Measurements from ENCODE around the gene ENTPD6.

ENTPD6 gene

DNA sequence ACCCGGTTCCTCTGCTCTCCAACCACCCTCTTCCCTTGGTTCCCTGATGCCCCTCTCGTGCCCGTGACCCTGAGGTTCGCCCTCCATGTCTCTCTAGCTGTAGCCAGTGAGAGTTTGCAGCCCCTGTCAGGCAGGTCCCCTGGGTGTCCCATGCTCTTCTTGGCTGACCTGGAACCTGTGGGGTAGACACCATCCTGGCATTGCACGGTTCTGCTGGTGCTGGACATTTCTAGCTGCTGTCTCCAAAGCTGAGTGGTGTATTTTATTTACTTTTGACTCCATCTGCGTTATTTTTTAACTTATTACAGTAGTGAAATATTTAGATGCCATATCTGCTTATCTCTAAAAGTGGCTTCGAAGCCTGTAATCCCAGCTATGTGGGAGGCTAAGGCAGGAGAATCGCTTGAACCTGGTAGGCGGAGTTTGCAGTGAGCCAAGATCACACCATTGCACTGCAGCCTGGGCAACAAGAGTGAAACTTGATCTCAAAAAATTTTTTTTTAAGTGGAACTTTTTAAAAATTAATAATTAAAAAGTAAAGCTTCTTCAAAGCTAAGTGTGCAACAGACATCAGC, 12.5 kb downstream of the ENTPD6 start:
- no peak overlapping the region for H3K4me3 ChIP-seq (ENCODE audit: low read depth, low read length)
- in situ Hi-C loops (cut with HindIII; ENCODE audit: low sequenced_read_pairs): no loop called here
- no peak for DNase-seq (ENCODE audit: low read depth, low spot score)
- TF ChIP-seq, protein P1, sequence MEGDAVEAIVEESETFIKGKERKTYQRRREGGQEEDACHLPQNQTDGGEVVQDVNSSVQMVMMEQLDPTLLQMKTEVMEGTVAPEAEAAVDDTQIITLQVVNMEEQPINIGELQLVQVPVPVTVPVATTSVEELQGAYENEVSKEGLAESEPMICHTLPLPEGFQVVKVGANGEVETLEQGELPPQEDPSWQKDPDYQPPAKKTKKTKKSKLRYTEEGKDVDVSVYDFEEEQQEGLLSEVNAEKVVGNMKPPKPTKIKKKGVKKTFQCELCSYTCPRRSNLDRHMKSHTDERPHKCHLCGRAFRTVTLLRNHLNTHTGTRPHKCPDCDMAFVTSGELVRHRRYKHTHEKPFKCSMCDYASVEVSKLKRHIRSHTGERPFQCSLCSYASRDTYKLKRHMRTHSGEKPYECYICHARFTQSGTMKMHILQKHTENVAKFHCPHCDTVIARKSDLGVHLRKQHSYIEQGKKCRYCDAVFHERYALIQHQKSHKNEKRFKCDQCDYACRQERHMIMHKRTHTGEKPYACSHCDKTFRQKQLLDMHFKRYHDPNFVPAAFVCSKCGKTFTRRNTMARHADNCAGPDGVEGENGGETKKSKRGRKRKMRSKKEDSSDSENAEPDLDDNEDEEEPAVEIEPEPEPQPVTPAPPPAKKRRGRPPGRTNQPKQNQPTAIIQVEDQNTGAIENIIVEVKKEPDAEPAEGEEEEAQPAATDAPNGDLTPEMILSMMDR (IDR thresholded peaks at IDR 0.05; ENCODE audit: low read depth, low read length): no peak

DNA sequence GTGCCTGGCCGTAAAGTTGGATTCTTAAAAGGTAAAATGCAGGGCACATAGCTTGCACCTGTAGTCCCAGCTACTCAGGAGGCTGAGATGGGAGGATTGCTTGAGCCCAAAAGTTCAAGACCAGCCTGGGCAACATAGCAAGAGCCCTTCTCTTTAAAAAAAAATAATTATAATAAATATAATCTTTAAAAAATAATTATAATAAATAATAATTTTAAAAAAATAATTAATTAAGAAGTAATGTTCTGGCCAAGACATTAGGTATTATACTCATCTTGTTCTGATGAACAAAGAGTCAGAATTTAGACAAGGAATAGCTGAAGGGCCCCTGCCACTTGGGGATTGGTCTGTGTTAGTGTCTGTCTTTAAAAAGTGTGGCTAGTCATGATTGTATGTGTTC, 13.9 kb downstream of the ENTPD6 start:
- TF ChIP-seq, protein P1 (IDR thresholded peaks at IDR 0.05; ENCODE audit: low read depth, low read length): no peak
- in situ Hi-C loops (cut with HindIII; ENCODE audit: low sequenced_read_pairs): no loop called here

DNA sequence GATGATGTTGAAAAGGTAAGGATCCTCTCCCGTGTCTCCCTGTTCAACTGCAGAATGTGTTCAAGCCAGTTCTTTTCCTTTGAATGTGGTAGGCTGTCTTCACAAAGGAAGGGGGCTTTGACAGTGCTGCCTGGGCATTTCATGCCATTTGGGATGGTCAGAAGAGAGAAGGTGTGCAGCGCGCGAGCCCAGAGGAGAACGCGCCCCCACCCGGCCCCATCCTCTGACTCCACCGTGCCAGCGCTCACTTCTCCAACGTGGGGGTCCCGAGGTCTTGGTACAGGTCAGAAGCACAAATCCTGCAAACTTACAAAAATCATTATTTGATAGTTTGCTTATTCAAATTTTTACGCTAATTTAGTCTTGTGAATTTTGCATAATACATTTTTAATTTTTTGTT, 14.4 kb downstream of the ENTPD6 start:
- no peak for DNase-seq (ENCODE audit: low read depth, low spot score)
- in situ Hi-C loops (cut with HindIII; ENCODE audit: low sequenced_read_pairs): no loop called here
- H3K4me3 ChIP-seq (ENCODE audit: low read depth, low read length): no peak overlapping the region
- TF ChIP-seq, protein P1 (IDR thresholded peaks at IDR 0.05; ENCODE audit: low read depth, low read length): no peak

More for the DNA sequence above, 13.9 kb downstream of the ENTPD6 start:
- H3K4me3 ChIP-seq (ENCODE audit: low read depth, low read length): no peak overlapping the region
- no peak for DNase-seq (ENCODE audit: low read depth, low spot score)

DNA sequence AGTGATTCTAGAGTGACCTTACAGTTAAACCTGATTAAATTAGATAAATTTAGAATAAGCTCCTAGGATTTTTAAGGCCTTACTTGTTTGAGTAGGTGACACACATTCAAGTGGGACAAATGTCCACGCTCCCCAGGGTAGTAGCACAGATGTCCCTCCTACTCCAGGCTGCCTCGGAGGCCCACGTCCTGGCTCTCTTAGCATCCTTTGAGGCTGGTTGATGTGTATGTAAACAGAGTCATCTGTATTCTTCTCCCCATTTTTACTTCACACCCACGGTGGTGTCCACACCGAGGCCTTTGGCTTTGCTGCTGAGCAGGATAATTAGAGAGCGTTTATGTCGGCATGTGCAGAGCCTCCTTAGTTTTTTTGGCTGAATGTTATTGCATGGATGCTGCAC, 15.8 kb downstream of the ENTPD6 start:
- DNase-seq (ENCODE audit: low read depth, low spot score): no peak

DNA sequence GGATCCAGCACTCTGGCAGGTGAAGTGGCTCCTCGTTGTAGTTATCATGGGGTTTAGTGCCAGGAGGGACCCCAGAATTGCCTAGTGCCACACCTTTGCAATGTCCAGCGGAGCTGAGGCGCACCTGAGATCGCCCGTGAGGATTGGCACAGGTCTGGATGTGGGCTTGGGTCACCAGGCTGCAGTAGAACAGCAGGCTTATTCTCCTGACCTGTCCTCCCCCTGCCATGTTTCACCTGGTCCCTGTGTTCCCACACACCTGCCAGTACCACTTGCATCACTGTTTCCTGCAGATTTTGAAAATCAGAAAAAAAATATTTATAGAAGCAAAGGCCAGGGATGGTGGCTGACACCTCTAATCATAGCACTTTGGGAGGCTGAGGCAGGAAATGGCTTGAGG, 16.7 kb downstream of the ENTPD6 start:
- in situ Hi-C loops (cut with HindIII; ENCODE audit: low sequenced_read_pairs): no loop called here
- no peak for DNase-seq (ENCODE audit: low read depth, low spot score)
- no peak overlapping the region for H3K4me3 ChIP-seq (ENCODE audit: low read depth, low read length)
- TF ChIP-seq, protein P1 (IDR thresholded peaks at IDR 0.05; ENCODE audit: low read depth, low read length): no peak

More for the DNA sequence above, 15.8 kb downstream of the ENTPD6 start:
- no peak overlapping the region for H3K4me3 ChIP-seq (ENCODE audit: low read depth, low read length)
- in situ Hi-C loops (cut with HindIII; ENCODE audit: low sequenced_read_pairs): no loop called here
- TF ChIP-seq, protein P1 (IDR thresholded peaks at IDR 0.05; ENCODE audit: low read depth, low read length): no peak

DNA sequence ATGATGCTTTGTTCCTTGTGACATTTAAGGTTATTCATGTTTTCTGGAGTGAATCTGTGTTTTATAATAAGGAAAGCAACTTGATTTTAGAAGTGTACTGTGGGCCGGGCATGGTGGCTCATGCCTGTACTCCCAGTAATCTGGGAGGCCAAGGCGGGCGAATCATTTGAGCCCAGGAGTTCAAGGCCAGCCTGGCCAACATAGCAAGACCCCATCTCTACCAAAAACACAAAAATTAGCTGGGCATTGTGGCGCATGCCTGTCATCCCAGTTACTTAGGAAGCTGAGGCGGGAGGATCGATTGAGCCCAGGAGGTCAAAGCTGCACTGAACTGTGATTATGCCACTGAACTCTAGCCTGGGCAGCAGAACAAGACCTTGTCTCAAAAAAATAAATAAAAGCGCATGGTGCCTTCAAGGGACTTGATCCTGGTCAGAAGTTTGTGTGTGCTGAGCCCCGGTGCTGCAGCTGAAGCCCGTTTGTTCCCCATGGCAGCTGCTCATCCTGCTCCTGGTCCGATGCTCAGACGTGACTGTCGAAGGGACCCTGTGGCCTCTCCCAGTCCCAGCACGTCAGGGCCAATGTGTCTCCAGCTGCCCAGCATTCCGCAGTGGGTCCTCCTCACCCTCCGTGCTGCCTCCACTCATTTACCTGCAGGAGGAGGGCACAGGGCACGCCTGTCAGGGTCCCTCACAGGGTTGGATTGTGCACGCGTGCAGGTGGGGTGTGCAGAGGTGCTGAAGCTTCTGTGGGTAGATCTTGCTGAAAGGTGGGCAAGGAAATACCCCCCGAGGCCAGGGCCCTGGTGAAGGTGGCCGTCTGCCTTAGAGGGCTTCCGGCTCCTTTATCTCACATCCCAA, 18.3 kb downstream of the ENTPD6 start:
- DNase-seq (ENCODE audit: low read depth, low spot score): no peak

More for the DNA sequence above, 18.3 kb downstream of the ENTPD6 start:
- no peak overlapping the region for H3K4me3 ChIP-seq (ENCODE audit: low read depth, low read length)
- in situ Hi-C loops (cut with HindIII; ENCODE audit: low sequenced_read_pairs): no loop called here
- TF ChIP-seq, protein P1 (IDR thresholded peaks at IDR 0.05; ENCODE audit: low read depth, low read length): no peak

Measured in astrocyte of the spinal cord (primary cell).